Measurements from ENCODE around the gene CIITA. TPM values are rescaled to one million over a fixed set of nuclear protein-coding genes. Genes with fewer than 3 reads are reported as not detected.

The CIITA gene
- total and polyA plus RNA-seq, 9 of the 15 experiments (the other 6 are each of a cell fraction or from before 2014, with no cell fraction given) = 0.01 to 0.20 (median 0.11) TPM; not detected in 4

GRCh38 chr16:10942352-10943063 is 65.5 kb downstream of the CIITA start, which contains the start of gene DEXI (continued):
- TF ChIP-seq AFF1 (IDR thresholded peaks at IDR 0.05; ENCODE audit: low read depth in 1 of 2, partially characterized antibody in 2 of 2) = no peak
- TF ChIP-seq ZBTB7A (IDR thresholded peaks at IDR 0.05; ENCODE audit: borderline replicate concordance, control insufficient read depth, low read depth, low read length) = peak; percentile 66; the same call in 1 of the 2 replicates
- no peak for TF ChIP-seq XRCC3 (IDR thresholded peaks at IDR 0.05)
- no peak for TF ChIP-seq USF2 (CRISPR knock-in tag; IDR thresholded peaks at IDR 0.05)
- 0 out of 2 replicates have a peak, but pooled peaks have one; percentile 35 for TF ChIP-seq SUPT5H (IDR thresholded peaks at IDR 0.05)
- TF ChIP-seq RBBP5 (IDR thresholded peaks at IDR 0.05; ENCODE audit: borderline replicate concordance, insufficient read depth, low read length, poor library complexity, severe bottlenecking) = peak; percentile 15
- TF ChIP-seq RBM25 (IDR thresholded peaks at IDR 0.05; ENCODE audit: low read depth, low read length, severe bottlenecking) = peak; percentile 96
- TF ChIP-seq ATF2 (CRISPR knock-in tag; IDR thresholded peaks at IDR 0.05) = no peak
- TF ChIP-seq SP2 (IDR thresholded peaks at IDR 0.05; ENCODE audit: extremely low read depth, low read depth, low read length, poor library complexity, severe bottlenecking) = peak; percentile 43
- no peak for TF ChIP-seq NFATC3 (IDR thresholded peaks at IDR 0.05)
- TF ChIP-seq POLR2AphosphoS5 (IDR thresholded peaks at IDR 0.05; ENCODE audit: control insufficient read depth, insufficient read depth, low read depth, low read length) = no peak
- no peak for TF ChIP-seq COPS2 (conservative IDR thresholded peaks at IDR 0.05)
- TF ChIP-seq RERE (CRISPR knock-in tag; IDR thresholded peaks at IDR 0.05; ENCODE audit: borderline replicate concordance) = no peak
- TF ChIP-seq HNRNPLL (IDR thresholded peaks at IDR 0.05; ENCODE audit: low read depth, low read length, poor library complexity, severe bottlenecking) = no peak
